GM19351 (cell line): ENCODE results near the gene COQ8A.
"Not testable (repeated sequence)": the region's sequence is repeated elsewhere in the genome, so short reads cannot be mapped to it uniquely, and the experiment has no call there.

Source experiments
- ATAC-seq: cut with Tn5 transposase; IDR thresholded peaks from one replicate; pipeline ENCODE4 v1.9.1; 2021; ENCODE audit warnings: mild to moderate bottlenecking, moderate library complexity; ENCODE audit not compliant: unreplicated experiment

COQ8A gene

DNA sequence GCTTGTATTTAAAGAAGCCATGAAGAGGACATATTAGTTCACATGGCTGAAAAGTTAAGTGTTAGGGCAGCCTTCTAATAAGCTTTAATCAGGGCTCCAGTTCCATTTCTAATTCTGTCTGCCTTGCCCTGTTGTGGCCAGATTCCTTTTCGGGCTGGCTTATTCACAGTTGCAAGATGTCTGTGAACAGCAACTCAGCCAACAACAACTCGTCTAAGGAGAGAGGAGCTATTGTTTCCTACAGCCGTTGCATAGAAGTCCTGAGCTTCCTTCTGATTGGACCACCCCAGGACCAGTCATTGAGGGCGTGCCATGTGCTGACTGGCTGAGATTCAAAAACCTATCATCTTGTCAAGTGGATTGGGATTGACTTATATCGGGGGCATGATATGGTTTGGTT, 18.6 kb upstream of the COQ8A start:
- no peak for ATAC-seq

DNA sequence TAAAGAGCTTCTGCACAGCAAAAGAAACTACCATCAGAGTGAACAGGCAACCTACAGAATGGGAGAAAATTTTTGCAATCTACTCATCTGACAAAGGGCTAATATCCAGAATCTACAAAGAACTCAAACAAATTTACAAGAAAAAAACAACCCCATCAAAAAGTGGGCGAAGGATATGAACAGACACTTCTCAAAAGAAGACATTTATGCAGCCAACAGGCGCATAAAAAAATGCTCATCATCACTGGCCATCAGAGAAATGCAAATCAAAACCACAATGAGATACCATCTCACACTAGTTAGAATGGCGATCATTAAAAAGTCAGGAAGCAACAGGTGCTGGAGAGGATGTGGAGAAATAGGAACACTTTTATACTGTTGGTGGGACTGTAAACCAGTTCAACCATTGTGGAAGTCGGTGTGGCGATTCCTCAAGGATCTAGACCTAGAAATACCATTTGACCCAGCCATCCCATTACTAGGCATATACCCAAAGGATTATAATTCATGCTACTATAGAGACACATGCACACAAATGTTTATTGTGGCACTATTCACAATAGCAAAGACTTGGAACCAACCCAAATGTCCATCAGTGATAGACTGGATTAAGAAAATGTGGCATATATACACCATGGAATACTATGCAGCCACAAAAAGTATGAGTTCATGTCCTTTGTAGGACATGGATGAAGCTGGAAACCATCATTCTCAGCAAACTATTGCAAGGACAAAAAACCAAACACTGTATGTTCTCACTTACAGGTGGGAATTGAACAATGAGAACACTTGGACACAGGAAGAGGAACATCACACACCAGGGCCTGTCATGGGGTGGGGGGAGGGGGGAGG, 10.6 kb upstream of the COQ8A start:
- not testable (repeated sequence) for ATAC-seq

DNA sequence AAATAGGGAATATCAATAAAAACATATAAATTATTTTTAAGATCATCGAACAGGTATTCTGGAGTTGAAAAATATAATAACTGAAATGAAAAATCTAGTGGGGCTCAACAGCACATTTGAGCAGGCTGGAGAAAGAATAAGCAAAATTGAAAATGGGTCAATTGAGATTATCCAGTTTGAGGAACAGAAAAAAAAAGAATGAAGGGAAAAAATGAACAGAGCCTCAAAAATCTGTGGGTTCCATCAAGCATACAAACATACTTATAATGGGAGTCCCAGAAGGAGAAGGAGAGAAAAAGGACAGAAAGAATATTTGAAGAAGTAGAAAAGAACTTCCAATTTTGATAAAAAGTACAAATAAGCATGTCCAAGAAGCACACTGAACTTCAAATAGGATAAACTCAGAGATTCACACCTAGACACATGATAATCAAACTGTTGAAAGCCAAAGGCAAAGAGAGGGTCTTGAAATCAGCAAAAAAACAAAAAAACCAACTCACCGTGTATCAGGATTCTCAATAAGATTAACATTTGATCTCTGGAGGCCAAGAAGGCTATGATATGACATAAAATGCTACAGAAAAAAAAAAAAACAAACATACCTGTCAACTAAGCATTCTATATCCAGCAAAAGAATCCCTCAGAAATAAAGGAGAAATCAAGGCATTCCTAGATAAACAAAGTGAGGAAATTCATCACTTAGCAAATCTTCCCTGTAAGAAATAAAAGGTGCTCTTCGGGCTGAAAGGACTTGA, 5.4 kb upstream of the COQ8A start:
- ATAC-seq, result no peak

DNA sequence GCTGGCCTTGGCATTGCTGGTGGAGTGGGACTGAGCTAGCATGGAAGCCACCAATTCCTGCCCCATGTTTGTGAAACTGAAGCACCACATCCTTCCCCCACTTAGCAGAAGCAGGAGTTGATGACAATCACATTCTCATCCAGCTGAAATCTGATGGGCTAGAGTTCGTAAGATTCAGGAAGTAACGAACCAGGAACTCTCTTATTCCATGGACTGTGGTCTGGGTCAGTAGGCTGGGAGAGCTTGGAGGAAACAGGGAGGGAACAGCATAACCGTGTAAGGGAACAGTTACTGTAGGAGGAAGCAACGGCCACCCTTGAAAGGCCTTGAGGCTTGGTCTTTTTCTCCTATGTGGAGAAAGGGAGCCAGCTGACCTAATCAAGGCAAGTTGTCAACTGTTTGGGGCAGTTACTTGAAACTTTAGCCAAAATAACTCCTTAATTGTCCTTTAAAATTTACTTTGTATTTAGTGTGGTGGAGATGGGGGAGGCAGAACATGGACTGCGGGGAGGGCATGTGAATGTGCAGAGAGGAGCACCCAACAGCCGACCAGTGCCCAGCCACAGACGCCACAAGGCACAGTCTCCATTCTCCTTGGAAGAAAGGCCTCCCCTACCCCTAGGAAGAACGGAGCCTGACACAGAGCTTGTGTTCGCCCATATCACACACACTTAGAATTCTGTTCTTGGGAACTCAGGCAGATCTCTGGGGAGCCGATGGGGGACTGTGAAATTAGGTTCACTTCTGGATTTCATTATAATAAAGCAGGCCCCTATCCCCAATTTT, 2.0 kb upstream of the COQ8A start:
- ATAC-seq, result no peak

DNA sequence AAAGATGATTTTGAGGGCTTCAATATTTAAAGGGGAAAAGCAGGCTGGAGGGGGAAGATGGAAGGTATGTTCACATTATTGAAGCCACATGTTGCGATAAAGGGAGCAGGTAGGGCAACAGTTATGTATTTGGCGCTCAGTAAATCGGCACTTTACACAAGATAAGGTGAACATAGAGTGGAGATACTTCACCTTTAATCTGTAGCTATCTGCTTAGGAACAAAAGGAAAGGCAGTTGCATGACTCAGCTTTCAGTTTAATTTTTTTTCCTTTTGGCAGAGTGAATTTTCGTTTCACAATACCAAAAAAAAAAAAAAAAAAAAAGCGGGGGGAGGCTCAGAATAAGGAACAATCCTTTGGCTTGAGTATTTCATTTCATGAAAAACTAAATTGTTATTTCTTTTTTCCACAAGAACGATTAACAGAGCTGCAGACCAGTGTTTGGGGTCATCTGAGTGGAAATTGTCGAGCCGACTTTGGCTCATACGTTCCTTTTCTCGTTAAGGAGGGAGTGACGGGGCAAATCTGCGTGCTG, 1.1 kb upstream of the COQ8A start:
- no peak for ATAC-seq

DNA sequence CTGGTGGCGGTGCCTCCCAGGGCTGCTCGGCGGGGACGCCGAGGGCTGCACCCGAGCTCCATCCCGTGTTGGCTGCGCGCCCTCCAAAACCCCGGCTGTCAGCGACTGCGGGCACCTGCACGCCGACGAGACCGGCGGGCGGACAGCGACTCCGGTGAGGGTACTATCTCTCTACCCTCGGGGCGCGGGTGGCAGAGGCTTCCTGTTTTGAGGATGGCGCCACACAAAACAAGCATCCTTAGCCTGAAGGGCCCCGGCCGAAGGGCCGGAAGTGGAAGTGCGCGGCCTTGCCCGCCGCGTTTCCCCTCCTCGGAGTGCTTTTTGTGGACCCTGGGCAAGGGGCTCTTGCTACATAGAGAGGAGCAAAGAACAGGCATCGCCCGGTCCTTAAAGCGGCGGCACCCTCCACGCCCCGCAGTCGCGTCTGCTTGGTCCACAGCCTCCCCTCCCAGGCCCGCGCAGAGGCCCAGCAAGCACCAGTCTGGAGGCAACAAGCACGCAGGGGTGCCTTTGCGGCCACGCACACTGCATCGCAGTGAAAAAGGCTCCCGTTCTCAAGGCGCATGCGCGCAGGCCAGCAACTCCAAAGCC, 561 bp upstream of the COQ8A start:
- ATAC-seq, result peak; percentile 31

DNA sequence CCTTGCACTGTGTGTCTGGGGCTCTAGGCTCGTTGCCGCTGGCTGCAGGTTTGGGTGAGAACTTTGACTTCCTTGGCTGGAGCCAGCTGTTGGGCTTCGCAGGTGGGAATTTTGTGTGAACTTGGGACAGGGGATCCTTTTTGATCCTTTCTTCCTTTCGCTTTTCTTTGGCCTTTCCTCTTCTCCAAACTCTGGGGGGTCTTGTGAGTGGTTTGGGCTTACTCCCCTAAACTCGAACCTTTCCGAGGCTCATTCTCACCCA, 643 bp downstream of the COQ8A start:
- ATAC-seq, result no peak

DNA sequence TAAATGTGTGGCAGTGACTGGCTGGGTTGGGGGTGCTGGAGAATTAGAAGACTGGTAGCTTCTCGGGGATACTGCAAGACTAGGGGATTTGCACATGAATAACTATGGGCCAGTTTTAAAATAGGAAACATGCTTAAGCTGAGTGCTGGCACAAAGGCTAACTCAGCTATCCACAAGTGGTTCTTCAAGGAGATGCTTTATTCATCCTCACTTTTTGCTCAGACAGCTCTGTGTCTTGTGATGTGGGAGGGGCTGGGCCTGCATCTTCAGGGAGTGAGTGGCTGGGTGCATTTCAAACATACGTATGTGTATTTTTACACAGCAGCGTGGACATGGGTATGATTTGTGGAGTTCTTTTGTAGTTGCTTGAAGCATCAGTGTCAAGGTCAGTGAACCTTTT, 2.3 kb downstream of the COQ8A start:
- no peak for ATAC-seq

DNA sequence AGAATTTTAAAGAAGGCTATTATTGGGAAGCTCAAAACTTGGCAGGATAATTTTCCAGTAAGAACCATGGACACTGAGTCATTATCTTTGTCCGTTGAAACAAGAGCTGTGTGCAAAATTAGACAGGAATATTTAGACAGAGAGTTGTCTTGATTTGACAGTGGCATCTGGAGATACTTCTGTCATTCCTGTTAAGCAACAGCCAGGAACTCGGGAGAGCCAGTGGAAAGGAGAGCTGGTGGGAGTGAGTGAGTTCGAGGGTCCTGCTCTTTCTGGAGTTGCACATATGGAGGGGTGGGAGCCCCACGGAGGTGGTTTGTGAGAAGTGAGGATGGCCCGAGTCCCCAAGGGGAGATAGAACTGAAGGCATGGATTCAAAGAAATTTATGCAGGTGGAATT, 3.1 kb downstream of the COQ8A start:
- ATAC-seq, result no peak

DNA sequence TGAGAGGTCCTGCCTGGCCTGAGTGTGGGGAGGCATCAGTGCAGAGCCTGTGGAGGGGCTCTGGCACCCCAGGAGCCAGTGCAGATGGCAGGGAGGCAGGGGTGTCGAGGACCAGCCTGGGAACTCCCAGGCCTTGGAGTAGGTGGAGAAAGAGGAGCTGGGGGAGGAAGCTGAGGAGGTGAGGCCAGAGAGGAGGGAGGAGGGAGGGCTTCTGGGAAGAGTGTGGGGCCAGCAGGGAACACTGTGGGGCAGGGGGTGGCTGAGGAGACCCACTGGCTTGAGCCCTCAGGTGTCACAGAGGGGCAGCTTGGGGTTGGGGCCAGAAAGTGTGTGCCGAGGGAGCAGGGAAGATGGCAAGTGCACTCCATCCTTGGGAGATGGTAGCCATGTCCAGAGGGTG, 3.8 kb downstream of the COQ8A start:
- no peak for ATAC-seq

DNA sequence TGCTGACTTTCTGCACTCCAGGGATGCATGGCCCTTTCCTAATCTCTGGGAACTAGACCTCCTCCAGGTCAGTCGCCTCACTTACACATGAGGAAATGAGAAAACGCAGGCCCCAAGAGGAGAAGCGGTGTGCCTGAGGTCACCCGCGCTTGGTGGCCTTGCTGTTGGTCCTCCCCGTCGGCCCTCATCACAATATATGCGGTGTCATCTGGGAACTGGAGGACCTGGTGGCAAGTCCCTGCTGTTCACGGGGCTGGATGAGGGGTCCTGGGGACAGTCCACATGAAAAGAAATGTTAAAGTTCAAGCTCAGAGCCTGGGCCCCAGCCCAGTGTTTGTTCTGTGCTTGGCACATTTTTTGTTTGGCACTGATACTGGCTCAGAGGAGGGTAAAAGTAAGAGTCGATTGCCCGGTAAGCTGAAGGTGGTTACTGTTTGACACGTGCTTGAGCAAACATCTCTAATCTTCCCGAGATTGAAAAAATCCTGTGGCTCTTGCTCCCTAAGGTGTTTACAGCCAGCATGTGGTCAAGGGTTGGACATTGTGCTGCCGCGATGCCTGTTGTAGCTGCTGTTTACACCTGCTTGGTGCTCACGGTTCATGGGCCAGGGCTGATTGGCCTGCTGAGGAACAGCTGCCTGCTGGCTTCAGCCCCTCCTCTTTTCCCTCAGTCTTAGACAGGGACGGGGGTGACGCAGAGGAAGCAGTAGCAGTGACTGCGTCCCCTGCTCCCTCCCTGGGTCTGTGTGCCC, 5.2 kb downstream of the COQ8A start:
- ATAC-seq, result no peak

DNA sequence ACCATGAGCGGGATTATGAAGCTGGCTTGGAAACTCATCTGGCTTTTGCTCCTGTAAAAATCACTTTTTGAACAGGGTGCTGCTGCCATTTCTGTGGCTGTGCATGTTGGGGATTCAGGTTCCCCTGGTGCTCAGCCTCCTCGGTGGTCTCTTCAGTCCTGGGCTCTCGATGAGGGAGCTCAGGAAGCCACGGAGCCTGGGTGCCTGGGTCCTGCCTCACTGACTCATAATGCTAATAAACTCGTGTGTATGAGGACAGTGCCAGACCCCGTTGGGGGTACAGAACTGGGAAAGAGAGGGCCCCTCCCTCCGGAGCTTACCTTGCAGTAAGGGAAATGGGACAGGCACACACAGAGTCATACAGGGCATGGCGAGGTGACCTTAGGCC, 5.8 kb downstream of the COQ8A start:
- ATAC-seq, result no peak

DNA sequence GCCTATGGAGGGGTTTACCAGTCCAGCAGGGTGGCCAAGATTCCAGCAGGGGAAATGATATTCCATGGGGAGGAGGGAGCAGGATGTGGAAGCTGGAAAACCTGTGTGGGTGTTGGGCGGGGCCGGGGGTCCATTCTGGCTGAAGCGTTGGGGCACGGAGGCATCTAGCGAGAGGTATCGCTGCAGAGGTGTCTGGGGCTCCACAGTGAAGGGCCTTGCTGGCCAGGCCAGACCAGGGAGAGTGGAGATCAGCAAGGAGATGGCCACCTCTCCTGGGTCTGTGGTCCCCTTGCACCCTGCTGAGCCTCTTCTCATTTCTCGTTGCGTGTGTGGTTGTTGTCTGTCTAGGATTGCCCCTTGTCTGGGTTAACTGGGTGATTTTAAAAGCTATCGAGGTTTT, 6.2 kb downstream of the COQ8A start:
- ATAC-seq, result no peak

DNA sequence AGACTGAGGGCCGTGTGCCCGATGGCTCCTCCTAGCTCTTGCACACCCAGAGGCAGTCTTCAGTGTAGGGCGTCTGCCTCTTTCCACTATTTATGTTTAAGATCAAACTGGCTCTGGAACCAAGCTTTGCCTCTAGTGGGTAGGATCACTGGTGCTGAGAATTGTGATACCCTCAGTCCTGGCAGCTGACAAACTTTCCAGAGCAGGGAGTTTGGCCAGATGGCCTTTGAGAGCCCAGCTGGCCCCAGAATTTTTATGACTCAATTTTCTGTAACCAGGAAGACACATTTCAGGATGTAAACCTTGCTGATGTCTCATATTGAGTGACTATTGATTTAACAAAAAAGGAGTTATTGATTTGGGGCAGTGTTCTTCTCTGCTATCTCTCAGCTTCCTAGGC, 6.7 kb downstream of the COQ8A start:
- ATAC-seq, result no peak

DNA sequence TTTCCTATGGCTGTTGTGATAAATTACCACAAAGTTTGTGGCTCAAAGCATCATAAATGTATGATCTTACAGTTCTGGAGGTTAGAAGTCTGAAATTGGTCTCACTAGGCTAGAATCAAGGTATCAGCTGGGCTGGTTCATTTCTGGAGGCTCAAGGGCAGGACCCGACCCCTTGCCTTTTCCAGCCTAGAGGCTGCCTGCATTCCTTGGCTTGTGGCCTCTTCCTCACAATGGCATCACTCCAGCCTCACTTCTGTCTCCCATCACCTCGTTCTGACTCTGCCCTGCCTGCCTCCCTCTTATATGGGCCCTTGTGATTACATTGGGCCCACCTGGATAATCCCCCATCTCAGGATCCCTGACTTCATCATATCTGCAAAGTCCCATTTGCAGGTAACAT, 8.0 kb downstream of the COQ8A start:
- no peak for ATAC-seq

DNA sequence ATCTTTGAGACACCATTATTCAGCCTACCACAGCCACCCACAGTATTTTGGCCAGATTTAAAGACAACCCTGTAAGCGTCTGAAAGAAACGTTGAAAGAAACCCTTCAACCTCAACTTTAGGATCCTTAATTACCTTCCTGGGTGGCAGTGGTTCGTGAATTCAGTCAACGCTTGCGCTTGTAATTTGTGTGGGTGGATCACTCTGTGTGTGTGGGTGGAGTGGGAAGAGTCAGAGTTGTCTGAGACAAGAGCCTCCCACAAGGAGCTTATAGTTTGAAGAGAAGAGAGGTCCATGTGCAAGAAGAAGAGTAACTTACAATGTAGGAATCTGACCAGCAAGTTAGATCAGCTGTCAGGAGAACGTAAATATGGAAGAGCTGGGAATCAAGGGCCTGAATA, 8.4 kb downstream of the COQ8A start:
- ATAC-seq, result no peak

DNA sequence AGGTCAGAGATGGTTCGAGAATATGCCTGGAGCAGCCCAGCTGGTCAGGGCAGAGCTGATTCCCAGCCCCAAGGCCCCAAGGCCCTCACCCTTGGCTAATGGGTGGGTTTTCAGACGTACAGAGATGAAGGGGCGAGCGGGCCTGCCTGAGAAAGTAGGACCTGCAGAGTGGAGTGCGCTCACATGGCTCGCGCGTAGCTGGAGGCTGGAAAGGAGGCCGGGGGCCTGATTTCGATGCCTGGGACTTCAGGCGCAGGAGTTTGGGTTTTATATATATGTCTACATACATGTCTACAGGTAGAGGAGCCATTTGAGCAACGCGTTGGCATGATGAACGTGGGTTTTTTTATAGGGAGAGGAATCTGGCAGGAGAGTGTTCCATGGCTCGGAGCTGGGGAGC, 8.9 kb downstream of the COQ8A start:
- ATAC-seq, result no peak

DNA sequence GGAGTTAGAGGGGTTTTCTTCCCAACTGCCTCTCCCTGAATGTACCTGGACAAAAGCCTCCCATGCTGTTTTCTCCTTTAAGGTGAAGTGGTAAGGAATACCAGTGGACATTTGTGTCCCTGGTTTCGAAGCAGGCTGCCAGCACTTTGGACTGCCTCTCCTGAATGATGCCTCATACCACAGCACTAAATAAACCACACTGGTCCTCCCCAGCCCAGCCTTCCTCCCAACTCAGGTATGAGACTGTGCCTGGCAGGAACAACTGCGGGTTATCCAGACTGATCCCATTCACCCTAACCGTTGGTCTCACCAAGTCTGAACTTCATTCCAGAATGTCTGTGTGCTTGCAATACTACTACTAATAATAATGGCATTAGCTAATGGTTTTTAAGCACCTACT, 9.3 kb downstream of the COQ8A start:
- no peak for ATAC-seq

DNA sequence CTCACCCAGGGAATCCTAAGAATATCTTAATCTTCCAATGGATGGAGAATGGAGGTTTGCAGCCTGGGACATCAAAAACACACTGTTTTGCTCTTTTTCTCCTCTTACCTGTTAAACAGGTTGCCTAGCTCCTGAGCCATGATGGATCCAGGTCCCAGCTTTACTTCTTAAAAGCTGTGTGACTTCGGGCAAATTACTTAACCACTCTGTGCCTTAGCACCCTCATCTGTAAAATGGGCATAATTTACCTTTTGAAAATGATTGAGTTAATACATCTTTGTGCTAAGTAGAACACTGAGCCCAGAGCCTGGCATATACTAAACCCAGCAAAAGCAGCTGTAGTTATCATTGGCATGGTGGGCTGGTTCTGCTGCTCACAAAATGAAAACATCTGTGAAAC, 10.2 kb downstream of the COQ8A start:
- no peak for ATAC-seq

DNA sequence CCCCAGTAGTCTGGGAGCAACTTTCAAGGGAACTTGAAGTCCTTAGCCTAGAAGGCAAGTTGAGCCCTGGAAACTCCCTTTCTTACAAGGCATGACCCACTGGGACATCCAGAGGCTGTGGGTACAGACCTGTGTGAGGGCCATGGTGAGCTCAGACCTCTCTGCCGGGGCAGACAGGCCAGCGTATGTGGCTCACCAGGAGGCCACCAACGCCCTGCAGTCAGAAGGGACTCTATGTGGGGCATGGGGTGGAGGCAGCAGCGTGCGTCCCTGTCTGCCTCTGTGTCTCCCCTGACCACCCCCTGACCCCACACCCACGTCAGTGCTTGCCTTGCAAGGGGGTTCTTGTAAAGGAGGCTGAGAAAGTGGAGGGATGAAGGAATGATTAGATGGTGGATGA, 10.8 kb downstream of the COQ8A start:
- no peak for ATAC-seq
